BE2C (cell line): Measurements from ENCODE around the gene CCND2.

Experiments
- DNase-seq: peaks from one replicate; pipeline ENCODE4 v3.0.0-alpha.2; 2020
- H3K27me3 ChIP-seq: fragments of 250-450 bp; sonication (Bioruptor Pico); 2 replicates; pipeline ENCODE4 v1.5.1; 2020; ENCODE audit warnings: mild to moderate bottlenecking
- H3K36me3 ChIP-seq: fragments of 250-450 bp; sonication (Bioruptor Pico); 2 replicates; pipeline ENCODE4 v1.5.1; 2020; ENCODE audit warnings: mild to moderate bottlenecking
- H3K4me1 ChIP-seq: fragments of 250-450 bp; sonication (Bioruptor Pico); 2 replicates; pipeline ENCODE4 v1.5.1; 2020
- H3K4me3 ChIP-seq: 2 replicates; pipeline ENCODE4 v1.5.1; 2011; ENCODE audit warnings: low read depth, low read length
- H3K9me3 ChIP-seq: fragments of 250-450 bp; sonication (Bioruptor Pico); 2 replicates; pipeline ENCODE4 v1.5.1; 2020
- CTCF ChIP-seq: IDR thresholded peaks from 2 replicates; pipeline ENCODE4 v1.5.1; 2012; ENCODE audit warnings: mild to moderate bottlenecking, low read depth, low read length

The CCND2 gene

GRCh38 chr12:4296751-4297150, 23.2 kb downstream of the CCND2 start:
- Histone ChIP-seq H3K4me1 (no peaks in the 10 kb centered on the region), H3K27me3 (peaks cover 97% of the 10 kb centered on the region), H3K9me3 (no peaks in the 10 kb centered on the region), H3K36me3 (no peaks in the 10 kb centered on the region), H3K4me3 (no peak overlapping the region)
- no peak for TF ChIP-seq CTCF
- DNase-seq, result no peak

GRCh38 chr12:4297617-4298016, 24.1 kb downstream of the CCND2 start:
- Histone ChIP-seq H3K27me3 (peaks cover 97% of the 10 kb centered on the region), H3K4me3 (no peak overlapping the region), H3K36me3 (no peaks in the 10 kb centered on the region), H3K4me1 (no peaks in the 10 kb centered on the region), H3K9me3 (no peaks in the 10 kb centered on the region)
- no peak for TF ChIP-seq CTCF
- no peak for DNase-seq

GRCh38 chr12:4300883-4301282, 27.3 kb downstream of the CCND2 start:
- Histone ChIP-seq H3K4me1 (no peaks in the 10 kb centered on the region), H3K9me3 (no peaks in the 10 kb centered on the region), H3K4me3 (no peak overlapping the region), H3K27me3 (peaks cover 97% of the 10 kb centered on the region), H3K36me3 (no peaks in the 10 kb centered on the region)
- no peak for DNase-seq
- no peak for TF ChIP-seq CTCF

GRCh38 chr12:4301932-4302501, 28.5 kb downstream of the CCND2 start:
- Histone ChIP-seq H3K27me3 (peaks cover 97% of the 10 kb centered on the region), H3K4me1 (no peaks in the 10 kb centered on the region), H3K4me3 (no peak overlapping the region), H3K36me3 (no peaks in the 10 kb centered on the region), H3K9me3 (no peaks in the 10 kb centered on the region)
- no peak for DNase-seq
- no peak for TF ChIP-seq CTCF

GRCh38 chr12:4302881-4303280, 29.3 kb downstream of the CCND2 start:
- Histone ChIP-seq H3K27me3 (peaks cover 97% of the 10 kb centered on the region), H3K36me3 (no peaks in the 10 kb centered on the region), H3K4me1 (no peaks in the 10 kb centered on the region), H3K9me3 (no peaks in the 10 kb centered on the region), H3K4me3 (no peak overlapping the region)
- no peak for DNase-seq
- no peak for TF ChIP-seq CTCF

GRCh38 chr12:4303750-4304149, 30.2 kb downstream of the CCND2 start:
- Histone ChIP-seq H3K4me3 (no peak overlapping the region), H3K27me3 (peaks cover 89% of the 10 kb centered on the region), H3K4me1 (no peaks in the 10 kb centered on the region), H3K36me3 (no peaks in the 10 kb centered on the region), H3K9me3 (no peaks in the 10 kb centered on the region)
- DNase-seq, result no peak
- TF ChIP-seq CTCF, result no peak
